Neutrophil (primary cell): Measurements from ENCODE around the gene CCR1.
"Not testable (repeated sequence)": the region's sequence is repeated elsewhere in the genome, so short reads cannot be mapped to it uniquely, and the experiment has no call there.

Experiments used
- H3K27ac ChIP-seq: fragments of 200-600 bp; sonication (generic); 2 replicates; pipeline ENCODE4 v1.5.1; 2016; ENCODE audit warnings: mild to moderate bottlenecking, moderate library complexity
- H3K27me3 ChIP-seq: fragments of 200-600 bp; sonication (generic); 2 replicates; pipeline ENCODE4 v1.6.0; 2016; ENCODE audit warnings: mild to moderate bottlenecking
- H3K36me3 ChIP-seq: fragments of 200-600 bp; sonication (generic); 2 replicates; pipeline ENCODE4 v1.5.1; 2017
- H3K4me1 ChIP-seq, 2 experiments: fragments of 200-600 bp in 1 of 2; sonication (generic) in 1 of 2; 1 replicate in 1 of 2; 2 replicates in 1 of 2; pipeline versions ENCODE4 v1.5.1 to v1.6.1; 2013 to 2016; ENCODE audit warnings: low read depth in 1 of 2, low read length in 1 of 2, mild to moderate bottlenecking in 1 of 2, moderate library complexity in 1 of 2; ENCODE audit not compliant: control insufficient read depth in 1 of 2, insufficient read depth in 1 of 2
- H3K4me3 ChIP-seq, 2 experiments: fragments of 200-600 bp in 1 of 2; sonication (generic) in 1 of 2; 1 replicate in 1 of 2; 2 replicates in 1 of 2; pipeline ENCODE4 v1.5.1; 2013 to 2016; ENCODE audit warnings: low read depth in 1 of 2, low read length in 1 of 2, mild to moderate bottlenecking in 1 of 2, moderate library complexity in 1 of 2
- H3K9me3 ChIP-seq: fragments of 200-600 bp; sonication (generic); 2 replicates; pipeline ENCODE4 v1.5.1; 2016
- TF ChIP-seq, protein P1 (sequence below): fragments of 200-600 bp; sonication (generic); IDR thresholded peaks from 2 replicates; pipeline ENCODE4 v1.5.1; 2016; ENCODE audit warnings: antibody characterized with exemption

CCR1 gene

DNA sequence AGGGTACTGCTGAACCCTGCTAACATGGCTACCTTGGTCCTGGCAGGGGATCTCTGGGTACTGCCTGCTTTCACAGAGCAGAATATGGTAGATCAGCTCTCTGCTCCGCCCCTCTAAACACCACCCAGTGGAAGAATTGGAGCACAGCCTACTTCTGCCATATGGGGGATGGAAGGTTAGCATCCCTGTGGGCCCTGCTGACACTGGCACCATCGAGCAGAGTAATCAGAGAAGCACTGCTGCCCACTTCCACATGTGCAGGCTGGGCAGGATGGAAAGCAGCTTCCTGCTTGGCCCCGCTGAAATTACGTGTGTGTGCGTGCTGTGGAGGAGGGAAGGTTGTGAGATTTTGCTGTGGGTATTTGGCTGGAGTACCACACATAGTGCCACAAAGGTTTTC lies 24.8 kb downstream of the CCR1 start:
- no peaks in the 10 kb centered on the region for H3K36me3 ChIP-seq
- TF ChIP-seq, protein P1, sequence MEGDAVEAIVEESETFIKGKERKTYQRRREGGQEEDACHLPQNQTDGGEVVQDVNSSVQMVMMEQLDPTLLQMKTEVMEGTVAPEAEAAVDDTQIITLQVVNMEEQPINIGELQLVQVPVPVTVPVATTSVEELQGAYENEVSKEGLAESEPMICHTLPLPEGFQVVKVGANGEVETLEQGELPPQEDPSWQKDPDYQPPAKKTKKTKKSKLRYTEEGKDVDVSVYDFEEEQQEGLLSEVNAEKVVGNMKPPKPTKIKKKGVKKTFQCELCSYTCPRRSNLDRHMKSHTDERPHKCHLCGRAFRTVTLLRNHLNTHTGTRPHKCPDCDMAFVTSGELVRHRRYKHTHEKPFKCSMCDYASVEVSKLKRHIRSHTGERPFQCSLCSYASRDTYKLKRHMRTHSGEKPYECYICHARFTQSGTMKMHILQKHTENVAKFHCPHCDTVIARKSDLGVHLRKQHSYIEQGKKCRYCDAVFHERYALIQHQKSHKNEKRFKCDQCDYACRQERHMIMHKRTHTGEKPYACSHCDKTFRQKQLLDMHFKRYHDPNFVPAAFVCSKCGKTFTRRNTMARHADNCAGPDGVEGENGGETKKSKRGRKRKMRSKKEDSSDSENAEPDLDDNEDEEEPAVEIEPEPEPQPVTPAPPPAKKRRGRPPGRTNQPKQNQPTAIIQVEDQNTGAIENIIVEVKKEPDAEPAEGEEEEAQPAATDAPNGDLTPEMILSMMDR = peak; percentile 14
- H3K4me1 ChIP-seq = peaks cover 9% of the 10 kb centered on the region in 2 experiments
- H3K4me3 ChIP-seq = no peak overlapping the region
- H3K27me3 ChIP-seq = no peaks in the 10 kb centered on the region
- H3K9me3 ChIP-seq = no peaks in the 10 kb centered on the region
- H3K27ac ChIP-seq = peak overlapping the region; percentile 69

DNA sequence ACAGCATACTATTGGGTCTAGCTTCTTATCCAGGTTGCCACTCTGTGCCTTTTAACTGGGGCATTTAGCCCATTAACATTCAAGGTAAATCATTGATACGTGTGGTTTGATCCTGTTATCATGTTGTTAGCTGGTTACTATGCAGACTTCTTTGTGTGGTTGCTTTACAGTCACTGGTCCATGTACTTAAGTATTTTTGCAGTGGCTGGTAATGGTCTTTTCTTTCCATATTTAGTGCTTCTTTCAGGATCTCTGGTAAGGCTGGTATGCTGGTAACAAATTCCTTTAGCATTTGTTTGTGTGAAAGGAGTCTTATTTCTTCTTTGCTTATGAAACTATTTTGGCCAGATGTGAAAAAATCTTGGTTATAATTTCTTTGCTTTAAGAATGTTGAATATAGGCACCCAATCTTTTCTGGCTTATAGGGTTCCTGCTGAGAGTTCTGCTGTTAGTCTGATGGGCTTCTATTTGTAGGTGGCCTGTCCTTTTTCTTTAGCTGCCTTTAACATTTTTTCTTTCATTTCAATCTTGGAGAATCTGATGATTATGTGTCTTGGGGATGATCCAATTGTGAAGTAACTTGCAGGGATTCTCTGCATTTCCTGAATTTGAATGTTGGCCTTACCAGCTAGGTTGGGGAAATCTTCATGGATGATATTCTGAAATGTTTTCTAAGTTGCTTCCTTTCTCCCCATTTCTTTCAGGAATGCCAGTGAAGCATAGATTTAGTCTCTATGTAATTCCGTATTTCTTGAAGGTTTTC lies 39.3 kb downstream of the CCR1 start:
- Histone ChIP-seq H3K27me3 (no peaks in the 10 kb centered on the region), H3K9me3 (no peaks in the 10 kb centered on the region), H3K4me1 (peaks cover 0 to 4% of the 10 kb centered on the region in 2 experiments), H3K4me3 (no peak overlapping the region), H3K36me3 (no peaks in the 10 kb centered on the region), H3K27ac (no peak overlapping the region)
- TF ChIP-seq, protein P1 = no peak

DNA sequence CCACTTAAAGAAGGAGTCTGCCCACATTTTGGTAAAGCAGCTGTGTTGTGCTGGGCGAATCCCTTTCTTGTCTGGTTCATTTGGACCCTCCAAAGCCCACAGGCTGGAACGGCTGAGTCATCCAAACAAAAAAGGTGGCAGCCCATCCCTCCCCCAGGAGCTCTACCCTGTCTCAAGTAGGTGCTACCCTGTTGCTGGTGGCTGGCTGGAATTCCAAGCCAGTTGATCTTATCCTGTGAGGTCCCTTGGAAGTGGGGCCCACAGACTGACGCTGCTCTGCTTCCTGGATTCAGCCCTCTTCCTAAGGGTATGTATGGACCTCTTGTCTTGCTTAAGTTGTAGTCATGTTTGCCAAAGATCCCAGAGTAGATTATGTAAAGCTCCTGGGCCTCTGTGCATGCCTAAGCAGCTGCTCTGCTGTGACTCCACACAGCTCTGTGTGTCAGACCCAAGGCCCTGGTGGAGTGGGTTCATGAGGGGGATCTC lies 44.5 kb downstream of the CCR1 start:
- Histone ChIP-seq H3K9me3 (no peaks in the 10 kb centered on the region), H3K27ac (no peak overlapping the region), H3K27me3 (no peaks in the 10 kb centered on the region), H3K4me1 (peaks cover 7 to 8% of the 10 kb centered on the region in 2 experiments), H3K4me3 (no peak overlapping the region), H3K36me3 (no peaks in the 10 kb centered on the region)
- TF ChIP-seq, protein P1 = no peak

DNA sequence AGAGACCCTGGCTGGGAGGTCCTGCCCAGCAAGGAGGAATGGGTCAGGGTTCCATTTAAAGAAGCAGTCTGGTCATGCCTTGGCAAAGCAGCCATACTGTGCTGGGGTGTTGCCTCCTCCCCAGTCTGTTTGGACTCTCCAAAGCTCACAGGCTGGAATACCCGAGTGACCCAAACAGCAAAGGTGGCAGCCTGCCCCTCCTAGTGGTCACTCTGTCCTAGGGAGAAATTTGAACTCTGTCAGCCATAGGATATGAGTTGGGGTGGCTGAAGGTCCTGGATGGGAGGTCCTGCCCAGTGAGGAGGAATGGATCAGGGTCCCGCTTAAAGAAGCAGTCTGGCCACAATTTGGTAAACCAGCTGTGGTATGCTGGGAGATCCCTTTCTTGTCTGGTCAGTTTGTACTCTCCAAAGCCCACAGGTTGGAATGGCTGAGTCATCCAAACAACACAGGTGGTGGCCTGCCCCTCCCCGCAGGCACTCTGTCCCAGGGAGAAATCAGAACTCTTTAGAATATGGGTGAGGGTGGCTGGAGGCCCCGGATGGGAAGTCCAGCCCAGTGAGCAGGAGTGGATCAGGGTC lies 45.0 kb downstream of the CCR1 start:
- Histone ChIP-seq H3K9me3 (no peaks in the 10 kb centered on the region), H3K27me3 (no peaks in the 10 kb centered on the region), H3K27ac (no peak overlapping the region), H3K36me3 (no peaks in the 10 kb centered on the region), H3K4me1 (peaks cover 7 to 8% of the 10 kb centered on the region in 2 experiments), H3K4me3 (no peak overlapping the region)
- TF ChIP-seq, protein P1 = no peak

DNA sequence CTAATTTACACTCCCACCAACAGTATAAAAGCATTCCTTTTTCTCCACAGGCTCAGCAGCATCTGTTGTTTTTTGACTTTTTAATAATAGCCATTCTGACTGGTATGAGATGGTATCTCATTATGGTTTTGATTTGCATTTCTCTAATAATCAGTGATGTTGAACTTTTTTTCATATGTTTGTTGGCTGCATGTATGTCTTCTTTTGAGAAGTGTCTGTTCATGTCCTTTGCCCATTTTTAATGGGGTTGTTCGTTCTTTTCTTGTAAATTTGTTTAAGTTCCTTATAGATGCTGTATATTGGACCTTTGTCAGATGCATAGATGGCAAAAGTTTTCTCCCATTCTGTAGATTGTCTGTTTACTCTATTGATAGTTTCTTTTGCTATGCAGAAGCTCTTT lies 50.4 kb downstream of the CCR1 start:
- H3K4me1 ChIP-seq, H3K9me3 ChIP-seq, H3K27ac ChIP-seq, H3K4me3 ChIP-seq, H3K36me3 ChIP-seq, H3K27me3 ChIP-seq: not testable (repeated sequence)

DNA sequence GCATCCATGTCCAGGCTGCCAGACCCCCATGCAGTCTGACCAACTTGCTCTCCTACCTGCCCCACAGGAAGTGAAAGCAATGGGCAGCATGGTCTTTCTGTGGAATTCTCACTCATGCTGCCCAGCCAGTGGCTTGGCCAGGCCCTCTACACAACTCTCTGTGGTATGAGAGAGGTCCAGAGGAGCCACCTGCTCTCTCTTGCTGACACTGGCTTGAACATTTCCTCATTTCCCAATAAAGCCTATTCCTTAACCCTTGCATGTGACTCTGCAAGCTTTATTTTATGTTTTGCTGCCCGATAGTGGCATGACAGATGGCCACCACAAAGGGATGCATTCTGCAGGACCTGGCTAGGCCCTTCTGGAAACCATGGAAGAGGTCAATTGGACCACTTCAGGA lies 53.8 kb downstream of the CCR1 start:
- H3K4me1 ChIP-seq = peaks cover 6 to 9% of the 10 kb centered on the region in 2 experiments
- H3K9me3 ChIP-seq = no peaks in the 10 kb centered on the region
- no peak overlapping the region for H3K4me3 ChIP-seq
- H3K36me3 ChIP-seq = no peaks in the 10 kb centered on the region
- TF ChIP-seq, protein P1 = no peak
- H3K27me3 ChIP-seq = no peaks in the 10 kb centered on the region
- H3K27ac ChIP-seq = no peak overlapping the region
